Neural cell (in vitro differentiated cells): Measurements from ENCODE around the gene TXNDC17. TPM values are rescaled to one million over a fixed set of nuclear protein-coding genes. Genes with fewer than 3 reads are reported as not detected.

Source experiments
- H2AFZ ChIP-seq: fragments of 200-600, 300-800 bp; sonication (generic), shearing (Covaris generic); 2 replicates; pipeline ENCODE4 v1.6.0; 2014; ENCODE audit warnings: low read depth, mild to moderate bottlenecking, antibody characterized with exemption, low read length, moderate library complexity
- H3F3A ChIP-seq: fragments of 200-600 bp; shearing (Covaris generic); 2 replicates; pipeline ENCODE4 v1.6.1; 2016; ENCODE audit warnings: mild to moderate bottlenecking, moderate library complexity, mixed read lengths, antibody characterized with exemption, low read length; ENCODE audit not compliant: insufficient read depth, poor library complexity, severe bottlenecking
- H3K27ac ChIP-seq: fragments of 200-600, 300-800 bp; sonication (generic), shearing (Covaris generic); 2 replicates; pipeline ENCODE4 v1.5.1; 2014; ENCODE audit warnings: mild to moderate bottlenecking, low read length, moderate library complexity
- H3K27me3 ChIP-seq: fragments of 300-800, 200-600 bp; sonication (generic), shearing (Covaris generic); 2 replicates; pipeline ENCODE4 v1.6.0; 2014; ENCODE audit warnings: mild to moderate bottlenecking, low read depth, low read length, moderate library complexity; ENCODE audit not compliant: insufficient read depth
- H3K36me3 ChIP-seq: fragments of 300-800, 200-600 bp; sonication (generic), shearing (Covaris generic); 2 replicates; pipeline ENCODE4 v1.5.1; 2014; ENCODE audit warnings: mild to moderate bottlenecking, antibody characterized with exemption, low read length, moderate library complexity; ENCODE audit not compliant: insufficient read depth
- H3K4me2 ChIP-seq: fragments of 300-800, 200-600 bp; sonication (generic), shearing (Covaris generic); 2 replicates; pipeline ENCODE4 v1.6.0; 2014; ENCODE audit warnings: mild to moderate bottlenecking, low read length
- H3K4me3 ChIP-seq: fragments of 300-800, 200-600 bp; sonication (generic), shearing (Covaris generic); 2 replicates; pipeline ENCODE4 v1.5.1; 2014; ENCODE audit warnings: mild to moderate bottlenecking, low read length, moderate library complexity
- H3K79me2 ChIP-seq: fragments of 200-600 bp; shearing (Covaris generic); replicated peaks from 2 replicates; pipeline ENCODE4 v1.6.0; 2014; ENCODE audit warnings: mild to moderate bottlenecking, low read length, moderate library complexity; ENCODE audit not compliant: insufficient read depth
- H3K9ac ChIP-seq: fragments of 300-800, 200-600 bp; sonication (generic), shearing (Covaris generic); 2 replicates; pipeline ENCODE4 v1.6.1; 2016; ENCODE audit warnings: mild to moderate bottlenecking, low read length, mixed read lengths
- H3K9me2 ChIP-seq: fragments of 200-600 bp; shearing (Covaris generic); 2 replicates; pipeline ENCODE4 v1.6.1; 2016; ENCODE audit warnings: mild to moderate bottlenecking, low read length, mixed read lengths; ENCODE audit not compliant: insufficient read depth
- H3K9me3 ChIP-seq: fragments of 200-600, 300-800 bp; sonication (generic), shearing (Covaris generic); 2 replicates; pipeline ENCODE4 v1.6.1; 2016; ENCODE audit warnings: mild to moderate bottlenecking, mixed run types, low read length, moderate library complexity, mixed read lengths
- H4K20me1 ChIP-seq: fragments of 200-600 bp; shearing (Covaris generic); 2 replicates; pipeline ENCODE4 v1.6.1; 2016; ENCODE audit warnings: mild to moderate bottlenecking, mixed run types; ENCODE audit not compliant: insufficient read depth
- CTCF ChIP-seq: fragments of 450-650 bp; IDR thresholded peaks from 2 replicates; pipeline ENCODE4 v1.5.1; 2014; ENCODE audit warnings: antibody characterized with exemption, mild to moderate bottlenecking, moderate library complexity; ENCODE audit not compliant: poor library complexity, severe bottlenecking
- EP300 ChIP-seq: fragments of 450-650 bp; conservative IDR thresholded peaks from 2 replicates; pipeline ENCODE4 v1.6.1; 2014; ENCODE audit warnings: antibody characterized with exemption, mild to moderate bottlenecking, moderate library complexity; ENCODE audit not compliant: poor library complexity, severe bottlenecking
- EZH2 ChIP-seq: fragments of 200-600, 300-800 bp; shearing (Covaris generic), sonication (generic); IDR thresholded peaks from 2 replicates; pipeline ENCODE4 v1.6.1; 2014; ENCODE audit warnings: antibody characterized with exemption, low read length, borderline replicate concordance, mild to moderate bottlenecking; ENCODE audit not compliant: insufficient read depth, poor library complexity, severe bottlenecking
- MXI1 ChIP-seq: fragments of 450-650 bp; conservative IDR thresholded peaks from 2 replicates; pipeline ENCODE4 v1.6.1; 2014; ENCODE audit warnings: antibody characterized with exemption, mild to moderate bottlenecking; ENCODE audit not compliant: poor library complexity, severe bottlenecking
- POLR2AphosphoS5 ChIP-seq: IDR thresholded peaks from 2 replicates; pipeline ENCODE4 v1.6.1; 2012
- RAD21 ChIP-seq: fragments of 450-650 bp; conservative IDR thresholded peaks from 2 replicates; pipeline ENCODE4 v1.6.1; 2014; ENCODE audit warnings: antibody characterized with exemption, mild to moderate bottlenecking, moderate library complexity
- REST ChIP-seq: IDR thresholded peaks from 2 replicates; pipeline ENCODE4 v1.6.1; 2012; ENCODE audit warnings: borderline replicate concordance
- SMC3 ChIP-seq: fragments of 450-650 bp; conservative IDR thresholded peaks from 2 replicates; pipeline ENCODE4 v1.6.1; 2014; ENCODE audit warnings: antibody characterized with exemption, mild to moderate bottlenecking, moderate library complexity; ENCODE audit not compliant: poor library complexity
- TAF1 ChIP-seq: IDR thresholded peaks from 2 replicates; pipeline ENCODE4 v1.6.1; 2012; ENCODE audit warnings: low read depth
- polyA plus RNA-seq: library from polyadenylated mRNA; depleted of rRNA; stranded (reverse); fragments of >200 nt; gene quantifications from 2 replicates; pipeline ENCODE4 v1.2.3, GENCODE V29; 2014

Gene TXNDC17
- polyA plus RNA-seq, 1 donor from 2014 or later = 216 TPM

DNA sequence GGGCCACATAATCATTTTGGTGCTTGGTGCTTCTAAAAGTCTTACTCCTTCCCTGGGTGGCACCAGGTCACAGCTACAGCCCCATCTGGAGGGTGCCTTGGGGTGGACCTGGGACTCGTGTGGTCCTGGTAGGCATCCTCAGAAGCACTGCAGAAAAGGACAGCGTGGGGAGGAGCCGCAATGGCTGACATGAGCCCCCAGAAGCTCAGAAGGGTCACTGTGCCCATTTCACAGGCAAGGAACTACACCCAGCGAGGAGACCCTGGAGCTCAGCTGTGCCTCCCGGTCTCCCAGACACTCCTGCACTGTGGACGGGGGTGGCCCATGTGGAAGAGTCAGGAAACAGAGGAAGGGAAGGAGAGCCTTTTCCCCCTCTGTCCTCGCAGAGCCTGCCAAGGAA is 37.1 kb downstream of the TXNDC17 start:
- H3K36me3 ChIP-seq = no peaks in the 10 kb centered on the region
- no peaks in the 10 kb centered on the region for H4K20me1 ChIP-seq
- H3K4me3 ChIP-seq = no peak overlapping the region
- H3K9me3 ChIP-seq = no peaks in the 10 kb centered on the region
- no peaks in the 10 kb centered on the region for H3F3A ChIP-seq
- H2AFZ ChIP-seq = no peak overlapping the region
- no peaks in the 10 kb centered on the region for H3K79me2 ChIP-seq
- H3K9me2 ChIP-seq = no peaks in the 10 kb centered on the region
- no peaks in the 10 kb centered on the region for H3K27me3 ChIP-seq
- TF ChIP-seq RAD21 (no peak), EP300 (no peak), SMC3 (no peak), CTCF (no peak), REST (no peak), EZH2 (no peak)
- no peak overlapping the region for H3K27ac ChIP-seq
- H3K4me2 ChIP-seq = no peak overlapping the region
- no peak overlapping the region for H3K9ac ChIP-seq

- Histone ChIP-seq H4K20me1 (no peaks in the 10 kb centered on the region), H3K4me3 (no peak overlapping the region), H3K9me2 (no peaks in the 10 kb centered on the region), H3F3A (no peaks in the 10 kb centered on the region), H3K4me2 (no peak overlapping the region), H3K27ac (no peak overlapping the region), H3K27me3 (no peaks in the 10 kb centered on the region), H3K9ac (no peak overlapping the region), H3K79me2 (no peaks in the 10 kb centered on the region), H3K36me3 (no peaks in the 10 kb centered on the region), H3K9me3 (no peaks in the 10 kb centered on the region), H2AFZ (no peak overlapping the region)
- no peak for TF ChIP-seq CTCF
- no peak for TF ChIP-seq POLR2AphosphoS5
- no peak for TF ChIP-seq RAD21
- no peak for TF ChIP-seq REST
- TF ChIP-seq SMC3 = no peak
- TF ChIP-seq EP300 = no peak
- no peak for TF ChIP-seq MXI1
- TF ChIP-seq EZH2 = no peak
- TF ChIP-seq TAF1 = no peak
Observed at GRCh38 chr17:6679241-6679640, 38.4 kb downstream of the TXNDC17 start.
